Measurements from ENCODE around the gene RNU6-1. TPM values are rescaled to one million over a fixed set of nuclear protein-coding genes. Genes with fewer than 3 reads are reported as not detected.

The RNU6-1 gene
- total and polyA plus RNA-seq, 2 donors (not counting 1 experiment from before 2014, with no cell fraction given) = not detected

DNA sequence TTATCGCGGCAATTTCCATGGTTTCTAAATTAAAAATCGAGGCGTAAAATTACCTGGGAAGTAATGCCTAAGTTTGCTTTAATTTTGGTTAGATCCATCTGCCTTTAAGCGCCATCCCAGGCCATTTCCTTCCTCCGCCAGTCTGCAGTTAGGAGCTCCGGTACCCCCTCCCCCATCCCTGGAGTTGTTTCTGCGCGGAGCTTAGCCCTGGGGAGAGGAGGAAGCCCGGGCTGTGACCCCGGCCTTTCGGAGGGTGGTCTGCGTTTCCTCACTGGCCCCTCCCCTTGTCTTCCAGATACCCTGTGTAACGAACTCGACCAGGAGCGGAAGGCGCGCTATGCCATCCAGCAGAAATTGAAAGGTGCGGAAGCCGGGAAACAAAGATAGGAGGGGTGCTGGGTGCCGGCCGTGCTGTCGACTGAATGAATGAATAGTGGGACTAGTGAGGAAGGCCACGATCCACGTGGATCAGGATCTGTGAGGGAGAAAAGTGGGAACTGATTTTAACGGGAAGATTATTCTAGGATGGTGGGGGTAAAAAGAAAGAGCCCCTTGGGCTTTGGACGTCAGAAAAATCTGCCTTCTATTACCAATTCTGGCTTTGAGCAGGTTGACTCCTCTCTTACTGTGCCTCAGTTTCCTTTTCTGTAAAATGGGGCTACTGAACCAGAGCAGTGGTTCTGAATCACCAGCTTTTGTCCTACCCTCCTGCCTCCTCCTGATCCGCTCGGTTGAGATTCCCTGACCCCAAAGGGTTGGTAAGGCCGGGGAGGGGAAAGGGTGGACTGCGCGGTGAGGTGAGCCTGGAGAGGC is 6.7 kb downstream of the RNU6-1 start:
- Histone ChIP-seq H4K20me1 (ENCODE audit: control insufficient read depth, insufficient read depth, low read length, poor library complexity, severe bottlenecking) (peaks cover 4% of the 10 kb centered on the region), H3K4me3 (ENCODE audit: control extremely low read depth in 1 of 5, extremely low read depth in 1 of 5, insufficient read depth in 1 of 5, low read depth in 2 of 5, low read length in 4 of 5) (peak overlapping the region in 4 of 5 experiments; percentile 8 to 74 (median 53)), H3K27me3 (replicated peaks in 1 of 4; ENCODE audit: control extremely low read depth in 1 of 4, control insufficient read depth in 3 of 4, insufficient read depth in 4 of 4, low read length in 3 of 4) (peaks cover 4 to 97% (median 67%) of the 10 kb centered on the region in 4 experiments), H3K27ac (ENCODE audit: low read length in 2 of 2) (no peak overlapping the region), H3K36me3 (replicated peaks in 1 of 2; ENCODE audit: control extremely low read depth in 1 of 2, control insufficient read depth in 1 of 2, extremely low read depth in 1 of 2, insufficient read depth in 2 of 2, low read length in 1 of 2) (no peaks in the 10 kb centered on the region), H3K4me2 (replicated peaks; ENCODE audit: low read depth, low read length, poor library complexity, severe bottlenecking) (peak overlapping the region; percentile 89), H3K79me2 (ENCODE audit: control insufficient read depth, insufficient read depth, low read length) (no peaks in the 10 kb centered on the region), H3K9me3 (ENCODE audit: control extremely low read depth in 1 of 3, control insufficient read depth in 2 of 3, insufficient read depth in 1 of 3, low read length in 2 of 3) (peaks cover 0 to 65% (median 6%) of the 10 kb centered on the region in 3 donors), H3K9ac (ENCODE audit: low read length) (peak overlapping the region; percentile 51), H3K4me1 (ENCODE audit: control insufficient read depth in 2 of 2, insufficient read depth in 2 of 2, low read length in 2 of 2) (peaks cover 62 to 65% of the 10 kb centered on the region in 2 donors), H2AFZ (ENCODE audit: insufficient read depth, low read depth, low read length, poor library complexity, severe bottlenecking) (peak overlapping the region; percentile 64)
- ChIA-PET POLR2A (interaction anchor here (0.7 to 2.0 kb wide), 3 partner anchors 8 to 54 kb away, joined by 3 to 10 read pairs (median 5); no protein-coding TSS in a partner anchor), CTCF (interaction anchor here (1.0 to 16.8 kb wide), 6 partner anchors 10 to 376 kb away, joined by 3 to 237 read pairs (median 8); no protein-coding TSS in a partner anchor)
- H3K27me3 Mint-ChIP-seq = peaks cover 67% of the 10 kb centered on the region
- peak overlapping the region; percentile 64 for H3K27ac Mint-ChIP-seq
- intact Hi-C loops (cut with micrococcal nuclease) = no loop called here
- 11% methylated on average over 19 of the region's 32 CpGs for WGBS (ENCODE audit: insufficient coverage)
- H3K4me3 Mint-ChIP-seq = peak overlapping the region; percentile 88
- no peaks in the 10 kb centered on the region for H3K9me3 Mint-ChIP-seq (ENCODE audit: insufficient read depth)
- TF ChIP-seq, protein P1, sequence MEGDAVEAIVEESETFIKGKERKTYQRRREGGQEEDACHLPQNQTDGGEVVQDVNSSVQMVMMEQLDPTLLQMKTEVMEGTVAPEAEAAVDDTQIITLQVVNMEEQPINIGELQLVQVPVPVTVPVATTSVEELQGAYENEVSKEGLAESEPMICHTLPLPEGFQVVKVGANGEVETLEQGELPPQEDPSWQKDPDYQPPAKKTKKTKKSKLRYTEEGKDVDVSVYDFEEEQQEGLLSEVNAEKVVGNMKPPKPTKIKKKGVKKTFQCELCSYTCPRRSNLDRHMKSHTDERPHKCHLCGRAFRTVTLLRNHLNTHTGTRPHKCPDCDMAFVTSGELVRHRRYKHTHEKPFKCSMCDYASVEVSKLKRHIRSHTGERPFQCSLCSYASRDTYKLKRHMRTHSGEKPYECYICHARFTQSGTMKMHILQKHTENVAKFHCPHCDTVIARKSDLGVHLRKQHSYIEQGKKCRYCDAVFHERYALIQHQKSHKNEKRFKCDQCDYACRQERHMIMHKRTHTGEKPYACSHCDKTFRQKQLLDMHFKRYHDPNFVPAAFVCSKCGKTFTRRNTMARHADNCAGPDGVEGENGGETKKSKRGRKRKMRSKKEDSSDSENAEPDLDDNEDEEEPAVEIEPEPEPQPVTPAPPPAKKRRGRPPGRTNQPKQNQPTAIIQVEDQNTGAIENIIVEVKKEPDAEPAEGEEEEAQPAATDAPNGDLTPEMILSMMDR (IDR thresholded peaks at IDR 0.05) = no peak
- no peak for TF ChIP-seq EZH2 (IDR thresholded peaks at IDR 0.05; ENCODE audit: borderline replicate concordance, insufficient read depth, low read depth, low read length, poor library complexity, severe bottlenecking)
- no peak for ATAC-seq (ENCODE audit: low read depth)
- DNase-seq = peak; percentile 50
- peaks cover 64% of the 10 kb centered on the region for H3K4me1 Mint-ChIP-seq

Measured in B cell (primary cell).